Transverse colon (tissue), 4 donors: Measurements from ENCODE around the gene ARL15. TPM values are rescaled to one million over a fixed set of nuclear protein-coding genes. Genes with fewer than 3 reads are reported as not detected.

Experiments used
- DNase-seq: peaks from one replicate; pipeline ENCODE4 v3.0.0-alpha.2; 2019
- H3K27ac ChIP-seq, 4 donors: fragments of 200-600 bp; sonication (generic); 2 replicates each; pipeline ENCODE4 v1.5.1; 2016 to 2018; ENCODE audit warnings: inconsistent platforms in 4 of 4
- H3K27me3 ChIP-seq: fragments of 200-600 bp; sonication (generic); 2 replicates; pipeline ENCODE4 v1.5.1; 2017; ENCODE audit warnings: inconsistent platforms
- H3K36me3 ChIP-seq, 4 donors: fragments of 200-600 bp; sonication (generic); 2 replicates each; pipeline ENCODE4 v1.5.1; 2017 to 2019; ENCODE audit warnings: inconsistent platforms in 4 of 4
- H3K4me1 ChIP-seq, 4 donors: fragments of 200-600 bp; sonication (generic); 2 replicates each; pipeline ENCODE4 v1.5.1; 2017 to 2020; ENCODE audit warnings: inconsistent platforms in 4 of 4
- H3K4me3 ChIP-seq, 4 donors: fragments of 200-600 bp; sonication (generic); 1 replicate in 1 of 4; 2 replicates in 3 of 4; pipeline versions ENCODE4 v1.5.1 to v1.6.1; 2017 to 2019; ENCODE audit warnings: inconsistent platforms in 4 of 4
- H3K9me3 ChIP-seq, 2 donors: fragments of 200-600 bp; sonication (generic); 2 replicates each; pipeline ENCODE4 v1.5.1; 2017 to 2019; ENCODE audit warnings: inconsistent platforms in 2 of 2
- CTCF ChIP-seq, 5 experiments: fragments of 200-600 bp in 3 of 5; fragments of 450-650 bp in 2 of 5; sonication (generic) in 3 of 5; IDR thresholded peaks; 1 replicate in 2 of 5; 2 replicates in 3 of 5; pipeline ENCODE4 v1.5.1; 2016 to 2017; ENCODE audit warnings: antibody characterized with exemption in 5 of 5, inconsistent platforms in 3 of 5, mild to moderate bottlenecking in 2 of 5, moderate library complexity in 1 of 5
- EP300 ChIP-seq: sonication (generic); formaldehyde crosslinking; IDR thresholded peaks from one replicate; pipeline ENCODE4 v1.6.1; 2017; ENCODE audit warnings: antibody characterized with exemption, low read depth
- POLR2A ChIP-seq: fragments of 450-650 bp; IDR thresholded peaks from one replicate; pipeline ENCODE4 v1.6.1; 2016; ENCODE audit warnings: antibody characterized with exemption, mild to moderate bottlenecking, moderate library complexity
- POLR2AphosphoS5 ChIP-seq, 3 donors: sonication (generic); formaldehyde crosslinking; IDR thresholded peaks; one replicate each; pipeline ENCODE4 v1.6.1; 2016; ENCODE audit warnings: antibody characterized with exemption in 3 of 3
- WGBS, 2 donors: methylation state at CpG; one replicate each; pipeline ENCODE4 v1.1.5; 2018; ENCODE audit warnings: low coverage in 1 of 2; 5-methylcytosine and 5-hydroxymethylcytosine counted together
- in situ Hi-C, 4 donors: fragments of 200-750 bp; cut with MboI; loops; one replicate each; pipeline versions ENCODE4 v1.15.0 to v1.15.1; 2017; ENCODE audit warnings: low sequenced_read_pairs in 3 of 4, low pct_ligation_motif_present in 1 of 4, low pct_unique_long_range_greater_than_20kb in 1 of 4
- intact Hi-C: fragments of 100-400 bp; cut with DNase I; formaldehyde crosslinking; loops from one replicate; pipeline ENCODE4 v1.15.1; 2023; ENCODE audit warnings: low total_unique reads
- total RNA-seq, 4 donors: library from RNA; depleted of rRNA; stranded (reverse); fragments of >200 nt; gene quantifications; one replicate each; pipeline ENCODE4 v1.1.0, GENCODE V29; 2016

The ARL15 gene
- total RNA-seq, 4 donors from 2014 or later = 9.0 to 57.1 (median 27.7) TPM

- H3K4me3 ChIP-seq = no peak overlapping the region
- intact Hi-C loops (no loop called here), in situ Hi-C loops (no loop called here)
- H3K27me3 ChIP-seq = no peaks in the 10 kb centered on the region
- WGBS, 2 donors = 67 to 82% methylated on average over 1 to 3 of the region's 3 CpGs
- no peaks in the 10 kb centered on the region for H3K4me1 ChIP-seq
- DNase-seq = no peak
- H3K9me3 ChIP-seq = no peaks in the 10 kb centered on the region
- H3K36me3 ChIP-seq = no peaks in the 10 kb centered on the region
- no peak overlapping the region for H3K27ac ChIP-seq
- no peak for TF ChIP-seq POLR2A
- TF ChIP-seq EP300 = no peak
- no peak for TF ChIP-seq POLR2AphosphoS5 (IDR thresholded peaks at IDR 0.05)
- TF ChIP-seq CTCF (IDR thresholded peaks at IDR 0.05) = no peak
These were observed 194.5 kb downstream of the ARL15 start for GRCh38 chr5:54115735-54116403.

GRCh38 chr5:54113060-54113459 lies 197.3 kb downstream of the ARL15 start:
- no peak for TF ChIP-seq POLR2A
- no peak for TF ChIP-seq CTCF (IDR thresholded peaks at IDR 0.05)
- TF ChIP-seq POLR2AphosphoS5 (IDR thresholded peaks at IDR 0.05) = no peak
- TF ChIP-seq EP300 = no peak
- intact Hi-C loops = no loop called here

GRCh38 chr5:54109626-54110330 lies 200.6 kb downstream of the ARL15 start:
- Histone ChIP-seq H3K4me1 (no peaks in the 10 kb centered on the region), H3K9me3 (no peaks in the 10 kb centered on the region), H3K4me3 (no peak overlapping the region), H3K36me3 (no peaks in the 10 kb centered on the region), H3K27ac (no peak overlapping the region), H3K27me3 (no peaks in the 10 kb centered on the region)
- in situ Hi-C loops = no loop called here
- DNase-seq = no peak
- WGBS, 2 donors = 74 to 82% methylated on average over 1 of the region's 1 CpG
- intact Hi-C loops = no loop called here
- TF ChIP-seq CTCF (IDR thresholded peaks at IDR 0.05) (no peak), POLR2A (no peak), POLR2AphosphoS5 (IDR thresholded peaks at IDR 0.05) (no peak), EP300 (no peak)

More at GRCh38 chr5:54113060-54113459, 197.3 kb downstream of the ARL15 start:
- in situ Hi-C loops = no loop called here
- Histone ChIP-seq H3K4me1 (no peaks in the 10 kb centered on the region), H3K9me3 (no peaks in the 10 kb centered on the region), H3K4me3 (no peak overlapping the region), H3K36me3 (no peaks in the 10 kb centered on the region), H3K27ac (no peak overlapping the region), H3K27me3 (no peaks in the 10 kb centered on the region)
- DNase-seq = no peak
- 78 to 81% methylated on average over 5 of the region's 5 CpGs for WGBS, 2 donors

- no peak overlapping the region for H3K4me3 ChIP-seq
- no peaks in the 10 kb centered on the region for H3K9me3 ChIP-seq
- H3K27me3 ChIP-seq = no peaks in the 10 kb centered on the region
- in situ Hi-C loops (no loop called here), intact Hi-C loops (no loop called here)
- TF ChIP-seq CTCF (IDR thresholded peaks at IDR 0.05) = no peak
- no peak overlapping the region for H3K27ac ChIP-seq
- 88 to 94% methylated on average over 3 of the region's 3 CpGs for WGBS, 2 donors
- H3K4me1 ChIP-seq = no peaks in the 10 kb centered on the region
- no peak for DNase-seq
- H3K36me3 ChIP-seq = no peaks in the 10 kb centered on the region
These were observed 202.2 kb downstream of the ARL15 start for GRCh38 chr5:54108136-54108535.
